Activated CD4-positive, alpha-beta memory T cell treated with anti-CD3 and anti-CD28 coated beads, Interleukin-2, amount 10 ng/mL, durations not matched to agents 7 days and 5 days (primary cell): ENCODE data around the gene FXYD5. TPM values are rescaled to one million over a fixed set of nuclear protein-coding genes. Genes with fewer than 3 reads are reported as not detected.
A peak's percentile ranks its signal among the peaks of the same experiment; 100 is the strongest.

Experiments
- CTCF ChIA-PET: fragments of 350-600 bp; sonication (Branson Sonifier 250); formaldehyde crosslinking; loops from one replicate; lab custom pipeline; 2021; ENCODE audit warnings: antibody characterized with exemption, inconsistent platforms; lab: Charles Lee
- POLR2A ChIA-PET: fragments of 350-600 bp; sonication (Branson Sonifier 250); formaldehyde crosslinking; loops from one replicate; lab custom pipeline; 2021; ENCODE audit warnings: antibody characterized with exemption; lab: Charles Lee
- DNase-seq: peaks from one replicate; pipeline ENCODE4 v3.0.0-alpha.2; 2020
- H3K27ac Mint-ChIP-seq: one replicate; pipeline ENCODE4 v1.8.0; 2021; ENCODE audit warnings: mild to moderate bottlenecking, mixed read lengths
- H3K27me3 Mint-ChIP-seq: one replicate; pipeline ENCODE4 v1.8.0; 2021; ENCODE audit warnings: mixed read lengths
- H3K36me3 Mint-ChIP-seq: one replicate; pipeline ENCODE4 v1.8.0; 2021; ENCODE audit warnings: low read depth, mixed read lengths
- H3K4me1 Mint-ChIP-seq: one replicate; pipeline ENCODE4 v1.8.0; 2021; ENCODE audit warnings: mixed read lengths
- H3K4me3 Mint-ChIP-seq: one replicate; pipeline ENCODE4 v1.8.0; 2021; ENCODE audit warnings: mild to moderate bottlenecking, mixed read lengths
- H3K9me3 Mint-ChIP-seq: one replicate; pipeline ENCODE4 v1.8.0; 2021; ENCODE audit warnings: mixed read lengths
- total RNA-seq, 2 experiments: library from RNA; stranded (reverse); gene quantifications; one replicate each; pipeline ENCODE4 v1.2.3, GENCODE V29; 2021

FXYD5 gene
- total RNA-seq, 2 experiments from 2014 or later = 588 to 589 TPM

DNA sequence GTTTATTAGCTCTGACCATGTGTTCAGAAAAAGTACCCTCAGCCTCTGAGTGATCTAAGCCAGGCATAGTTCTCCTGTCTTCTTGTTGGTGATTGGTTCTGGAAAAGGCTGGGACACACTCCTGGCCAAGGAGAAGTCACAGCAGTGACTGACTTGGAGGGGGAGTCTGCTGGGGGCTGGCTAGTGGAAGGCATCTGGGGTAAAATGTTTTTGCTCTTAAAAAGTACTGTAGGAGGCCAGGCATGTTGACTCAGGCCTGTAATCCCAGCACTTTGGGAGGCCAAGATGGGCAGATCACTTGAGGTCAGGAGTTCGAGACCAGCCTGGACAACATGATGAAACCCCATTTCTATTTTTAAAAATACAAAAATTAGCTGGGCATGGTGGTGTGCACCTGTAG is 52.3 kb downstream of the FXYD5 start:
- Mint-ChIP-seq H3K4me1 (peaks cover 82% of the 10 kb centered on the region), H3K9me3 (peaks cover 6% of the 10 kb centered on the region), H3K27ac (peak overlapping the region; percentile 97), H3K27me3 (no peaks in the 10 kb centered on the region), H3K4me3 (peak overlapping the region; percentile 67), H3K36me3 (peaks cover 14% of the 10 kb centered on the region)
- DNase-seq = no peak
- ChIA-PET CTCF (interaction anchor here (0.7 to 1.6 kb wide), 7 partner anchors 10 to 53 kb away, joined by 3 to 9 read pairs (median 3); partner anchors contain the start of gene FXYD5), POLR2A (interaction anchor here (0.6 to 3.3 kb wide), 15 partner anchors 11 to 256 kb away, joined by 3 to 33 read pairs (median 6); partner anchors contain the start of genes FXYD5 and USF2)

DNA sequence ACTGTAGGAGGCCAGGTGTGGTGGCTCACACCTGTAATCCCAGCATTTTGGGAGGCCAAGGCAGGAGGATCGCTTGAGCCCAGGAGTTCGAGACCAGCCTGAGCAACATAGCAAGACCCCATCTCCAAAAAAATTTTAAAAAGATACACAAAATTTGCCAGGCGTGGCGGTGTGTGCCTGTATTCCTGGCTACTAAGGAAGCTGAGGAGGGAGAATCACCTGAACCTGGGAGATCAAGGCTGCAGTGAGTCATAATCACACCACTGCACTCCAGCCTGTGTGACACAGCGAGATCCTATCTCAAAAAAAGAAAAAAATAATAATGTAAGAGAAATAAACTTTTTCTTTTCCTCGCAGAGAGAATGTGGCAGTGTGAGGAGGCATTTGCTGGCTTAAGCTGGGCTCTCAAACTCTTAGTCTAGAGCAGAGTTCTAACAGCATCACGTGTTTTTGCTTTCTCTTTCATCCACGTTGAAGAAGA is 52.9 kb downstream of the FXYD5 start:
- H3K9me3 Mint-ChIP-seq = peaks cover 6% of the 10 kb centered on the region
- DNase-seq = peak; percentile 30
- CTCF ChIA-PET = interaction anchor here (1.0 to 1.6 kb wide), 2 partner anchors 51 to 53 kb away, joined by 3 to 4 read pairs; partner anchors contain the start of gene FXYD5
- peaks cover 88% of the 10 kb centered on the region for H3K4me1 Mint-ChIP-seq
- POLR2A ChIA-PET = interaction anchor here (0.8 to 3.3 kb wide), 8 partner anchors 10 to 255 kb away, joined by 3 to 33 read pairs (median 6); partner anchors contain the start of genes FXYD5 and USF2
- peak overlapping the region; percentile 97 for H3K27ac Mint-ChIP-seq
- H3K4me3 Mint-ChIP-seq = no peak overlapping the region
- H3K36me3 Mint-ChIP-seq = peaks cover 19% of the 10 kb centered on the region
- H3K27me3 Mint-ChIP-seq = no peaks in the 10 kb centered on the region

GRCh38 chr19:35208121-35208520 is 53.6 kb downstream of the FXYD5 start:
- ChIA-PET POLR2A (interaction anchor here (0.8 to 3.3 kb wide), 6 partner anchors 36 to 255 kb away, joined by 3 to 33 read pairs (median 5); partner anchors contain the start of genes FXYD5 and USF2), CTCF (interaction anchor here (1.6 kb wide), 1 partner anchor 52 kb away, joined by 4 read pairs; no protein-coding TSS in a partner anchor)
- peaks cover 16% of the 10 kb centered on the region for H3K36me3 Mint-ChIP-seq
- DNase-seq = peak; percentile 30
- peak overlapping the region; percentile 5 for H3K4me3 Mint-ChIP-seq
- no peaks in the 10 kb centered on the region for H3K27me3 Mint-ChIP-seq
- peak overlapping the region; percentile 97 for H3K27ac Mint-ChIP-seq
- H3K4me1 Mint-ChIP-seq = peaks cover 89% of the 10 kb centered on the region
- peaks cover 6% of the 10 kb centered on the region for H3K9me3 Mint-ChIP-seq

DNA sequence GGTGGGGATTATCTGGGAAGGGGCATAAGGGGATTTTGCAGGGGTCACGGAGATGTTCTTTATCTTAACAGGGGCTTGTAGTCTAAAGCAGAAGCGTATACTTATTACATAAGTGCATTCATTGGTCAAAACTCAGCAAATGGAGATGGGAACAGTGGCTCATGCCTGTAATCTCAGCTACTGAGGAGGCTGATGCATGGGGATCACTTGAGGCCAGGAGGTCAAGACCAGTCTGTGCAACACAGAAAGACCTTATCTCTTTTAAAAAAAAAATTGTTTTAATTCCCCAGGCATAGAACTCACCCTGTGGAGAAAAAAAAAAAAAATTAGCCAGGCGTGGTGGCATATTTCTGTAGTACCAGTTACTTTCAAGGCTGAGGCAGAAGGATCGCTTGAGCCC is 55.1 kb downstream of the FXYD5 start:
- H3K27me3 Mint-ChIP-seq = no peaks in the 10 kb centered on the region
- peaks cover 16% of the 10 kb centered on the region for H3K36me3 Mint-ChIP-seq
- no peak for DNase-seq
- peak overlapping the region; percentile 71 for H3K27ac Mint-ChIP-seq
- ChIA-PET CTCF (no interaction called here), POLR2A (interaction anchor here (3.0 kb wide), 1 partner anchor 37 kb away, joined by 12 read pairs; no protein-coding TSS in a partner anchor)
- H3K4me3 Mint-ChIP-seq = no peak overlapping the region
- peaks cover 91% of the 10 kb centered on the region for H3K4me1 Mint-ChIP-seq
- peaks cover 6% of the 10 kb centered on the region for H3K9me3 Mint-ChIP-seq

- peak; percentile 91 for DNase-seq
- H3K9me3 Mint-ChIP-seq = peaks cover 6% of the 10 kb centered on the region
- peak overlapping the region; percentile 56 for H3K4me3 Mint-ChIP-seq
- ChIA-PET POLR2A (interaction anchor here (0.8 to 5.0 kb wide), 20 partner anchors 9 to 609 kb away, joined by 3 to 64 read pairs (median 4); partner anchors contain the start of genes FXYD5 and ZNF302), CTCF (interaction anchor here (1.1 to 2.3 kb wide), 4 partner anchors 26 to 70 kb away, joined by 3 to 17 read pairs (median 8); partner anchors contain the start of genes FXYD5 and FXYD7)
- peaks cover 89% of the 10 kb centered on the region for H3K4me1 Mint-ChIP-seq
- peak overlapping the region; percentile 99 for H3K27ac Mint-ChIP-seq
- no peaks in the 10 kb centered on the region for H3K27me3 Mint-ChIP-seq
- peaks cover 20% of the 10 kb centered on the region for H3K36me3 Mint-ChIP-seq
These were observed 57.2 kb downstream of the FXYD5 start for GRCh38 chr19:35211545-35212230.

GRCh38 chr19:35212241-35212640 is 57.7 kb downstream of the FXYD5 start:
- peaks cover 20% of the 10 kb centered on the region for H3K36me3 Mint-ChIP-seq
- no peak for DNase-seq
- H3K27me3 Mint-ChIP-seq = no peaks in the 10 kb centered on the region
- H3K9me3 Mint-ChIP-seq = peaks cover 6% of the 10 kb centered on the region
- POLR2A ChIA-PET = interaction anchor here (0.8 to 5.0 kb wide), 16 partner anchors 8 to 609 kb away, joined by 3 to 64 read pairs (median 5); partner anchors contain the start of gene FXYD5
- peaks cover 87% of the 10 kb centered on the region for H3K4me1 Mint-ChIP-seq
- peak overlapping the region; percentile 56 for H3K4me3 Mint-ChIP-seq
- CTCF ChIA-PET = interaction anchor here (1.1 to 2.3 kb wide), 4 partner anchors 25 to 70 kb away, joined by 3 to 17 read pairs (median 8); partner anchors contain the start of genes FXYD5 and FXYD7
- peak overlapping the region; percentile 99 for H3K27ac Mint-ChIP-seq

DNA sequence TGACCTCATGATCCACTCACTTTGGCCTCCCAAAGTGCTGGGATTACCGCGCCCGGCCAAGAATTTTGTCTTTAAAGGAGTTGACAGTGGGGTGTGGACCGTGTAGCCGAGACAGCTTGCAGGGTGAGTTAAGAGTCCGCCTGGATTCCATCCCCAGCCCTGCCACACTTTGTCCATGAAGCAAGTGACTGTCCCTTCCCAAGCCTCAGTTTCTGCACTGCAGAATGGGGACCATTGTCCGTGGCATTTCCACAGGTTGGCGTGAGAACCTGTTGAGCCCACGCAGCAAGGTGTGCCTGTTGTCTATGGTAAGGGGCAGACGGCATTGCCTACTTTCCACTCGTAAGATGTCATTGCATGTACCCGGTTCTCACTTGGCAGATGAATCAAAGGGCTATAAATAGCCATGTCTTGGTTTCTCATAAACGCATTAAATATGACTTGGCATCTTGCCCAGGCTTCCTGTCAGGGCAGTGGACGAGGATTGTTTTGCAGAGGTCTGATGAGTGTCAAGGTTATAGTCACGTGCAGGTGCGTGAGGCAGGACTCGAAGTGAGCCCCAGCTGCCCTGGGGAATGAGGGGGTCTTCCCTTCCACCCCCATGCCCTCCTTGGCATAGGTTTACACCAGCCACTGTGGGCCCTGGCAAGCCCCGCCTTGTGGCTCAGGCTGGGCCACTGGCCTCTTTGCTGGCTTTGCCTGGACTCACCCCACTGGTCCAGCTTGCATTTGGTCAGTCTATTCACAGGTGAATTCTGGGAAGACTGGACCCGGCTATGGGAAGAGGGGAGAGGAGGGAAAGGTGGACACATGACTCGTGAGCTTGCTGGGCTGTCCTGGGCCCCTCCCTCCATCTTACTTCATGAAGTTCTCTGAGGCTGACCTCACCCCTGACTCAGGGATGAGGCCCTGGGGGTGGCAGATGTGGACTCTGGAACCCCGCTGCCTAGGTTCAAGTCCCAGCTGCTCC is 59.4 kb downstream of the FXYD5 start:
- CTCF ChIA-PET = interaction anchor here (0.8 to 1.5 kb wide), 3 partner anchors 42 to 67 kb away, joined by 3 read pairs; no protein-coding TSS in a partner anchor

DNA sequence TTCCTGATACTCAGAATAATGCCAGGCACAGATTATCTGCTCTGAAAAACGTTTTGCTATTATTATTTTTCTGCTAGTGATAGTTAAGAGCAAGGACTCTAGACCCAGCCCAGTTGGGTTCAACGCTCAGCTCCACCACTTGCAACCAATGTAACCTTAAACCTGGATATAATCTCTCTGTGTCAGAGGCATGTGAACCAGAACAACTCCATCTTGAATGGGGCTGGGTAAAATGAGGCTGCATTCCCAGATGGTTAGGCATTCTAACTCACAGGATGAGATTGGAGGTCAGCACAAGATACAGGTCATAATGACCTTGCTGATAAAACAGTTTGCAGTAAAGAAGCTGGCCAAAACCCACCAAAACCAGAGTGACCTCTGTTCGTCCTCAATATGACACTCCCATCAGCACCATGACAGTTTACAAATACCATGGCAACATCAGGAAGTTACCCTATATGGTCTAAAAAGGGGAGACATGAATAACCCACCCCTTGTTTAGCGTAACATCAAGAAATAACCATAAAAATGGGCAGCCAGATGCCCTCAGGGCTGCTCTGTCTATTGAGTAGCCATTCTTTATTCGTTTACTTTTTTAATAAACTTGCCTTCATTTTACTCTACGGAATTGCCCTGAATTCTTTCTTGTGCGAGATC is 60.4 kb downstream of the FXYD5 start:
- DNase-seq = no peak
- no peak overlapping the region for H3K4me3 Mint-ChIP-seq
- peaks cover 71% of the 10 kb centered on the region for H3K4me1 Mint-ChIP-seq
- ChIA-PET POLR2A (interaction anchor here (0.9 to 5.0 kb wide), 12 partner anchors 8 to 248 kb away, joined by 3 to 64 read pairs (median 5); partner anchors contain the start of genes FXYD5 and USF2), CTCF (interaction anchor here (0.8 to 3.1 kb wide), 5 partner anchors 61 to 73 kb away, joined by 3 to 29 read pairs (median 3); partner anchors contain the start of genes FXYD5 and FXYD7)
- peaks cover 17% of the 10 kb centered on the region for H3K36me3 Mint-ChIP-seq
- no peaks in the 10 kb centered on the region for H3K27me3 Mint-ChIP-seq
- H3K27ac Mint-ChIP-seq = peak overlapping the region; percentile 99
- peaks cover 9% of the 10 kb centered on the region for H3K9me3 Mint-ChIP-seq

More for the DNA sequence above, 59.4 kb downstream of the FXYD5 start:
- H3K27me3 Mint-ChIP-seq = no peaks in the 10 kb centered on the region
- H3K36me3 Mint-ChIP-seq = peaks cover 14% of the 10 kb centered on the region
- peak overlapping the region; percentile 99 for H3K27ac Mint-ChIP-seq
- POLR2A ChIA-PET = interaction anchor here (0.7 to 5.0 kb wide), 16 partner anchors 9 to 249 kb away, joined by 3 to 64 read pairs (median 4); partner anchors contain the start of gene FXYD5
- H3K4me1 Mint-ChIP-seq = peaks cover 75% of the 10 kb centered on the region
- peak; percentile 78 for DNase-seq
- H3K9me3 Mint-ChIP-seq = peaks cover 3% of the 10 kb centered on the region
- peak overlapping the region; percentile 7 for H3K4me3 Mint-ChIP-seq

DNA sequence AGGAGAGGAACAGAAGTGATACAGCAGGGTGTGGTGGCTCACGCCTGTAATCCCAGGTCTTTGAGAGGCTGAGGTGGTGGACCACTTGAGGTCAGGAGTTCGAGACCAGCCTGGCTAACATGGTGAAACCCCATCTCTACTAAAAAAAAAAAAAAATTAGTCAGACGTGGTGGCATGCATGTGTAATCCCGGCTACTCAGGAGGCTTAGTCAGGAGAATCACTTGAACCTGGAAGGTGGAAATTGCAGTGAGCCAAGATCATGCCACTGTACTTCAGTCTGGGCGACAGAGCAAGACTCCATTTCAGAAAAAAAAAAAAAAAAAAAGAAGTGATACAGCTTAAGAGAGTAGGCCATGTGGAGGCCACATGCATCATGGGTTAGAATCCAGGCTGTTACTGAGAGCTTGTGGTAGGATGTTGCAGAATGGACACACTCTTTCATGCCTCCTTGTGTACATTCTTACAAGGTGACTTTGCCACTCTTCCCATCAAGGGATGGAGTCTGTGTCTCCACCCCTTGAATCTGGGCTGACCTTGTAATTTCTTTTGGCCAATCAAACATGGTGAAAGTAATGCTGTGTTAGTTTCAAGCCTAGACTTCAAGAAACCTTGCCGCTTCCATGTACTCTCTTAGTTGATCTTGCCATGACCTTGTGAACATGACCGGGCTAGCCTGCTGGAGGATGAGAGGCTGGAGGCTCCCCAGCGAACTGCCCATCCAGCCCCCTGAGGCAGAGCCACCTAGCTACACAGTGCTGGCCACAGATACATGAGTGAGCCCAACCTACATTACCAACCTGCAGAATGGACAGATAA is 61.7 kb downstream of the FXYD5 start:
- H3K36me3 Mint-ChIP-seq = peaks cover 17% of the 10 kb centered on the region
- H3K4me3 Mint-ChIP-seq = no peak overlapping the region
- H3K27me3 Mint-ChIP-seq = no peaks in the 10 kb centered on the region
- peaks cover 70% of the 10 kb centered on the region for H3K4me1 Mint-ChIP-seq
- ChIA-PET CTCF (interaction anchor here (0.7 to 3.1 kb wide), 7 partner anchors 10 to 149 kb away, joined by 3 to 29 read pairs (median 7); partner anchors contain the start of genes FXYD5 and FXYD7), POLR2A (interaction anchor here (1.3 to 3.0 kb wide), 5 partner anchors 10 to 74 kb away, joined by 3 to 15 read pairs (median 9); partner anchors contain the start of genes FXYD5 and USF2)
- DNase-seq = no peak
- H3K9me3 Mint-ChIP-seq = peaks cover 13% of the 10 kb centered on the region
- peak overlapping the region; percentile 52 for H3K27ac Mint-ChIP-seq

DNA sequence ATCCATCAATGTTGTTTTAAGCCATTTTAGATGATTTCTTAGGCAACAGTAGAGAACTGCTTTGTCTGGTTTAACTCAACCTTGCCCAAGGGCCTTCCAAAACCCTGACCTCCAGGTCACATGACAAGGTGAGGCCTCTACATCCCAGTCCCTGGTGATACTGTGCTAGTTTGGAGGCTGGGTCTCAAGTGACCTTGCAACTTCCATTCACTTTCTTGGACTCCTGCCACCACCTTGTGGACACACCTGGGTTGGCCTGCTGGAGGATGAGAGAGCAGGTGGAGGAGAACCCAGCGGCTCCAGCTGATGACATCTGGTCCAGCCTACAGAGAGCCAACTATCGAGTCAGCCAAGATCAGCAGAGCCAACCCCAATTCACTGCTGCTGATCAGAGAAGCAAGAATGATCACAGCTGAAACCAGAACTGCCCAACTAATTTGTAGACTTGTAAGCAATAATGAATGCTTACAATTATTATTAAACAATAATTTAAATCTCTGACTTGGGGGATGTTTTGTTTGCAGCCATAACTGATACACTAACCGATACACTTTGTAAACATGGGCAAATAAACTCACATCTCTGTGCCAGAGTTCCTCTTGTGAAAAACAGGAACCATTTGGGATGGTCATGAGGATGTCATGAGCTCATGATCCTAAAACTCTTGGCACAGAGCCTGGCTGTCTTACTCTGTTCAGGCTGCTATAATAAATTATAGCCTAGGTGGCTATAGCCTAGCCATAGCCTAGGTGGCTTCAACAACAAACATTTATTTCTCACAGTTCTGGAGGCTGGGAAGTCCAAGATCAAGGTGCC is 62.5 kb downstream of the FXYD5 start:
- CTCF ChIA-PET = interaction anchor here (0.9 to 3.1 kb wide), 8 partner anchors 11 to 150 kb away, joined by 3 to 29 read pairs (median 6); partner anchors contain the start of gene FXYD5
- Mint-ChIP-seq H3K4me1 (peaks cover 63% of the 10 kb centered on the region), H3K27me3 (no peaks in the 10 kb centered on the region), H3K36me3 (peaks cover 16% of the 10 kb centered on the region), H3K9me3 (peaks cover 13% of the 10 kb centered on the region), H3K27ac (no peak overlapping the region), H3K4me3 (no peak overlapping the region)
- POLR2A ChIA-PET = interaction anchor here (1.3 to 3.0 kb wide), 5 partner anchors 10 to 75 kb away, joined by 3 to 15 read pairs (median 9); partner anchors contain the start of gene FXYD5
- peak; percentile 72 for DNase-seq
